Measurements from ENCODE around the gene CAP1. TPM values are rescaled to one million over a fixed set of nuclear protein-coding genes. Genes with fewer than 3 reads are reported as not detected.
A peak's percentile ranks its signal among the peaks of the same experiment; 100 is the strongest.

CAP1 gene
- total RNA-seq, 2 donors from 2014 or later: 128 to 187 TPM

DNA sequence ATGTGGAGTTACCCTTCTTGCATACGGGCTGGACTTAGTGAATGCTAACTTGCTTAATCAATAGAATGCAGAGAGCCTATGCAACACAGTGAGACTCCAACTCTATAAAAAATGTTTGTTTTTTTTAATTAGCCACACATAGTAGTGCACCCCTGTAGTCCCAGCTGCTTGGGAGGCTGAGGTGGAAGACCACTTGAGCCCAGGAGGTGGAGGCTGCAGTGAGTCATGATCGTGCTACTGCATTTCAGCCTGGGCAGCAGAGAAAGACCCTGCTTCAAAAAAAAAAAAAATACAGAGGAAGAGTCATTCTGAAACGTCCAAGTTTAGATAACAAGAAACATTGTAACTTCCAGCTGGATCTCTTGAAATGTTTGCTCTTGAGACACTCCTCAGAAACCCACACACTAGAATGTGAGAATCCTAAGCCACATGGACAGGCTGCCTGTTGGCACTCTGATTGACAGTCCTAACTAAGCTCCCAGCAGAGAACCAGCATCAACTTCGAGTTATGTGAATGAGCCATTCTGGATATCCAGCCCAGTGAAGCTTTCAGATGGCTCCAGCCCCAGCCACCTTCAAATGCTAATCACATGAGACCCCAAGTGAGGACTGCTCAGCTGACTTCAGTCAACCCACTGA lies 20.0 kb upstream of the CAP1 start:
- no peak overlapping the region for H3K27ac ChIP-seq
- no peak for TF ChIP-seq POLR2AphosphoS5 (IDR thresholded peaks at IDR 0.05)
- no peak for TF ChIP-seq CTCF (IDR thresholded peaks at IDR 0.05)
- TF ChIP-seq POLR2A (IDR thresholded peaks at IDR 0.05): no peak
- intact Hi-C loops (cut with DNase I): no loop called here

GRCh38 chr1:40023379-40023944 lies 17.1 kb upstream of the CAP1 start:
- no peak overlapping the region for H3K4me3 ChIP-seq
- H3K9me3 ChIP-seq: no peaks in the 10 kb centered on the region
- no peak for DNase-seq (ENCODE audit: low spot score)
- H3K4me1 ChIP-seq (replicated peaks): no peaks in the 10 kb centered on the region
- no peak overlapping the region for H3K27ac ChIP-seq
- WGBS: 74% methylated on average over 4 of the region's 4 CpGs
- H3K27me3 ChIP-seq (replicated peaks; ENCODE audit: insufficient read depth): no peaks in the 10 kb centered on the region
- no peaks in the 10 kb centered on the region for H3K36me3 ChIP-seq
- TF ChIP-seq POLR2A (IDR thresholded peaks at IDR 0.05) (no peak), CTCF (IDR thresholded peaks at IDR 0.05) (no peak), POLR2AphosphoS5 (IDR thresholded peaks at IDR 0.05) (no peak)
- intact Hi-C loops (cut with DNase I): no loop called here

More for the DNA sequence above, 20.0 kb upstream of the CAP1 start:
- DNase-seq (ENCODE audit: low spot score): no peak
- WGBS: 37% methylated on average over 4 of the region's 4 CpGs
- H3K27me3 ChIP-seq (replicated peaks; ENCODE audit: insufficient read depth): no peaks in the 10 kb centered on the region
- H3K9me3 ChIP-seq: no peaks in the 10 kb centered on the region
- no peaks in the 10 kb centered on the region for H3K36me3 ChIP-seq
- no peaks in the 10 kb centered on the region for H3K4me1 ChIP-seq (replicated peaks)
- H3K4me3 ChIP-seq: no peak overlapping the region

GRCh38 chr1:40024671-40025070 lies 15.9 kb upstream of the CAP1 start:
- no peak overlapping the region for H3K4me3 ChIP-seq
- no peak overlapping the region for H3K27ac ChIP-seq
- no peak for DNase-seq (ENCODE audit: low spot score)
- H3K27me3 ChIP-seq (replicated peaks; ENCODE audit: insufficient read depth): no peaks in the 10 kb centered on the region
- 39% methylated on average over 2 of the region's 2 CpGs for WGBS
- H3K9me3 ChIP-seq: no peaks in the 10 kb centered on the region
- H3K4me1 ChIP-seq (replicated peaks): no peaks in the 10 kb centered on the region
- TF ChIP-seq CTCF (IDR thresholded peaks at IDR 0.05) (no peak), POLR2AphosphoS5 (IDR thresholded peaks at IDR 0.05) (no peak), POLR2A (IDR thresholded peaks at IDR 0.05) (no peak)
- intact Hi-C loops (cut with DNase I): no loop called here
- H3K36me3 ChIP-seq: no peaks in the 10 kb centered on the region

DNA sequence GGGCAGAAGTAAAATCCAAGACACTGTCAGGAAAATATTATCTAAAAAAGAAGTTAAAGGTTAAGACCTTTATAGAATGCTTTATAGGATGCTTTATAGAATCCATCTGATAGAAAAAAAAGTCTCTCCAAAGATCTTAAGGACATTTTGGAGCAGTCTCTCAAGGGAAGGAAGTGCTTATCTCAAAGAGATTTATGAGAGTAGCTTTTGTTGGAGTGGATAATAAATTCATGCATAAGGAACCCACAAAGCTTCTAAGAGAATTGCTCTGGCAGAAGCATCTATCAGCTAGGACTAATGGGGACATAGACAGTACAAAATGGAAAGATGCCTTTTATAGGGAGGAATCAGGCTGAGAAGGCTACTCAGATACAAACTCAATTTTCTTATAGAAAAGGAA lies 12.9 kb upstream of the CAP1 start:
- no peaks in the 10 kb centered on the region for H3K4me1 ChIP-seq (replicated peaks)
- no peaks in the 10 kb centered on the region for H3K36me3 ChIP-seq
- DNase-seq (ENCODE audit: low spot score): no peak
- H3K27ac ChIP-seq: no peak overlapping the region
- TF ChIP-seq POLR2A (IDR thresholded peaks at IDR 0.05) (no peak), CTCF (IDR thresholded peaks at IDR 0.05) (no peak), POLR2AphosphoS5 (IDR thresholded peaks at IDR 0.05) (no peak)
- no peaks in the 10 kb centered on the region for H3K9me3 ChIP-seq
- H3K4me3 ChIP-seq: no peak overlapping the region
- intact Hi-C loops (cut with DNase I): no loop called here
- H3K27me3 ChIP-seq (replicated peaks; ENCODE audit: insufficient read depth): no peaks in the 10 kb centered on the region

DNA sequence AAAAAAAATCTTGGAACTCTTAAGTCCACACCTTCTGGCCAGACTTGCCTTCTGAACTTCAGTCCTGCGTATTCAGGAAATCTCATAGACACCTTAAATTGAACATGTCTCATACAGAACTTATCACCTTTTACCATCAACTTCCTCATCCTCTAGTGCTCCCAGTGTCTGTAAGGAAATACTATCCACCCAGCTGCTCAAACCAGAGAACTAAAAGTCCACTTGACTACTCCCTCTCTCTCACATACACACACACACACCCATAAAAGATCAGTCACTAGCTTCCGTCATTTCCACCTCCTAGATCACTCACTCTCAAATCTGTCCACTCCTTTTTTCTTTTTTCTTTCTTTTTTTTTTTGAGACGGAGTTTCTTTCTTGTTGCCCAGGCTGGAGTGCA lies 10.9 kb upstream of the CAP1 start:
- Histone ChIP-seq H3K27me3 (replicated peaks; ENCODE audit: insufficient read depth) (no peaks in the 10 kb centered on the region), H3K9me3 (no peaks in the 10 kb centered on the region), H3K27ac (no peak overlapping the region), H3K36me3 (no peaks in the 10 kb centered on the region), H3K4me1 (replicated peaks) (no peaks in the 10 kb centered on the region), H3K4me3 (no peak overlapping the region)
- no peak for DNase-seq (ENCODE audit: low spot score)
- 32% methylated on average over 3 of the region's 3 CpGs for WGBS
- intact Hi-C loops (cut with DNase I): no loop called here
- TF ChIP-seq CTCF (IDR thresholded peaks at IDR 0.05) (no peak), POLR2AphosphoS5 (IDR thresholded peaks at IDR 0.05) (peak; percentile 42)
